ENCODE measurements around the gene SLC25A38. TPM values are rescaled to one million over a fixed set of nuclear protein-coding genes. Genes with fewer than 3 reads are reported as not detected.

SLC25A38 gene
- total RNA-seq, 2 donors from 2014 or later = 14.3 to 15.7 TPM

GRCh38 chr3:39390181-39390580 lies 7.0 kb downstream of the SLC25A38 start:
- Histone ChIP-seq H3K36me3 (peaks cover 58% of the 10 kb centered on the region), H3K27ac (no peak overlapping the region)

GRCh38 chr3:39396690-39397089 lies 13.5 kb downstream of the SLC25A38 start:
- no peaks in the 10 kb centered on the region for H3K4me1 ChIP-seq
- no peak for DNase-seq (ENCODE audit: low spot score)
- H3K9me3 ChIP-seq = no peaks in the 10 kb centered on the region
- H3K4me3 ChIP-seq = no peak overlapping the region
- H3K36me3 ChIP-seq = peaks cover 52% of the 10 kb centered on the region
- H3K27me3 ChIP-seq = no peaks in the 10 kb centered on the region
- H3K27ac ChIP-seq = no peak overlapping the region
- no peak for TF ChIP-seq CTCF (IDR thresholded peaks at IDR 0.05)

More at GRCh38 chr3:39390181-39390580, 7.0 kb downstream of the SLC25A38 start:
- DNase-seq (ENCODE audit: low spot score) = no peak
- Histone ChIP-seq H3K9me3 (no peaks in the 10 kb centered on the region), H3K4me3 (no peak overlapping the region), H3K4me1 (peaks cover 0 to 7% of the 10 kb centered on the region in 2 donors), H3K27me3 (no peaks in the 10 kb centered on the region)
- TF ChIP-seq CTCF (IDR thresholded peaks at IDR 0.05) = no peak

- TF ChIP-seq CTCF (IDR thresholded peaks at IDR 0.05) = no peak
- H3K9me3 ChIP-seq = no peaks in the 10 kb centered on the region
- DNase-seq (ENCODE audit: low spot score) = no peak
- no peaks in the 10 kb centered on the region for H3K4me1 ChIP-seq
- no peaks in the 10 kb centered on the region for H3K27me3 ChIP-seq
- no peak overlapping the region for H3K27ac ChIP-seq
- no peak overlapping the region for H3K4me3 ChIP-seq
- H3K36me3 ChIP-seq = peaks cover 35% of the 10 kb centered on the region
Measured at GRCh38 chr3:39398700-39399099, 15.5 kb downstream of the SLC25A38 start.

DNA sequence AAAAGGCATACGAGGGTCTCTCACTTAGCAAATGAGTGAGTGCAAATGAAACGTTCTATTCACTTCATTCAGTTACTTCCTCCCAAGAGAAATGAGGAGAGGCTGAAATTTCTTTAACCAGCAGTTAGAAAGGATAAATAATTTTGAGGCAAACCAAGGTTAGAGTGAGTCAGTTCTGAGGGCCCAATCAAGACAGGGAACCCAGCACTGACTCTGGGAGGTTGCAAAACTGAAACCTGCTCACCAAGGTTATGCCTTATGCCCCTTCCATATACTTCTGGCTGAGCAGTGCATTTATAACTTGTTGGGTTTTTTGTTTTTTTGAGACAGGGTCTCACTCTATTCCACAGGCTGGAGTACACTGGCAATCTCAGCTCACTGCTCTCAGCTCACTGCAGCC lies 18.8 kb downstream of the SLC25A38 start:
- Histone ChIP-seq H3K9me3 (no peaks in the 10 kb centered on the region), H3K27ac (no peak overlapping the region), H3K36me3 (peaks cover 5% of the 10 kb centered on the region), H3K4me3 (no peak overlapping the region), H3K4me1 (peaks cover 0 to 2% of the 10 kb centered on the region in 2 donors), H3K27me3 (no peaks in the 10 kb centered on the region)
- TF ChIP-seq CTCF (IDR thresholded peaks at IDR 0.05) = no peak
- DNase-seq (ENCODE audit: low spot score) = no peak

DNA sequence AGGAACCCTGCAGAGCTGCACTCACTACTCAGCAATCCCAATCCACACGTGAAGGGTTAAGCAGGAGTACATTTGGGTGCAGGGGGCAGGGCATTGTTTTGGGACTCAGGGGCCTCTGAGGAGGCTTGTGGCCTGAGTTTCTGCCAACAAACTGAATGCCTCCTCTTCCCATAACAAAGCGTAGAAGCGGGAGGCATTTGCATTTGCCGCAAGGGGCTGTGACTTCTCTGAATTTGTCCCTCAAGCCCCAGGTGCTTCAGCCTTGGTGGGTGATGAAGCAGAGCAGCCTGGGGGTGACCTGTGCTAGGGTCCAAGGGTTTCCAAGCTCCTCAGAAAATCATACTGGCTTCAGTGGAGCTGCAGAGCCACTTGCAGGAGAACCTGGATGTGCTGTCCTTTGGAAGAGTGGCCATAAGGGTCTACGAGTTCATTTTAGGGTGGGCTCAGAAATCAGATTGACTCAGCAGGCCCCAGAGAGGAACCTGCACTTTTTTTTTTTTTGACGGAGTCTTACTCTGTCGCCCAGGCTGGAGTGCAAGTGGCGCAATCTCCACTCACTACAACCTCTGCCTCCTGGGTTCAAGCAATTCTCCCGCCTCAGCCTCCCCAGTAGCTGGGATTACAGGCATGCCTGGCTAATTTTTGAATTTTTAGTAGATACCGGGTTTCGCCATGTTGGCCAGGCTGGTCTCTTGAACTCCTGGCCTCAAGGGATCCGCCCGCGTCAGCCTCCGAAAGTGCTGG lies 21.9 kb downstream of the SLC25A38 start:
- H3K36me3 ChIP-seq = peaks cover 25% of the 10 kb centered on the region
- H3K27me3 ChIP-seq = no peaks in the 10 kb centered on the region
- no peak for DNase-seq (ENCODE audit: low spot score)
- H3K27ac ChIP-seq = no peak overlapping the region
- no peak overlapping the region for H3K4me3 ChIP-seq
- TF ChIP-seq CTCF (IDR thresholded peaks at IDR 0.05) = no peak
- H3K4me1 ChIP-seq = peaks cover 0 to 19% of the 10 kb centered on the region in 2 donors
- H3K9me3 ChIP-seq = no peaks in the 10 kb centered on the region
